ENCODE data around the gene TVP23A.
"Not testable (repeated sequence)": the region's sequence is repeated elsewhere in the genome, so short reads cannot be mapped to it uniquely, and the experiment has no call there.

- not testable (repeated sequence) for TF ChIP-seq POLR2AphosphoS5 (IDR thresholded peaks at IDR 0.05); CTCF (IDR thresholded peaks at IDR 0.05; ENCODE audit: poor library complexity, severe bottlenecking); EZH2 (IDR thresholded peaks at IDR 0.05; ENCODE audit: borderline replicate concordance, insufficient read depth, low read length, poor library complexity, severe bottlenecking); SMC3 (conservative IDR thresholded peaks at IDR 0.05; ENCODE audit: poor library complexity)
Observed at GRCh38 chr16:10830240-10830639, 11.6 kb upstream of the TVP23A start.
